Thyroid gland (tissue), 4 donors: ENCODE data around the gene JOSD2. TPM values are rescaled to one million over a fixed set of nuclear protein-coding genes. Genes with fewer than 3 reads are reported as not detected.

Source experiments
- DNase-seq, 2 donors: peaks; one replicate each; pipeline ENCODE4 v3.0.0-alpha.2; 2019
- H3K27ac ChIP-seq, 3 donors: fragments of 200-600 bp; sonication (generic); 1 replicate in 2 of 3; 2 replicates in 1 of 3; pipeline ENCODE4 v1.5.1; 2016 to 2019; ENCODE audit warnings: mild to moderate bottlenecking in 1 of 3, moderate library complexity in 1 of 3
- H3K27me3 ChIP-seq: fragments of 200-600 bp; sonication (generic); one replicate; pipeline ENCODE4 v1.5.1; 2019
- H3K36me3 ChIP-seq, 2 donors: fragments of 200-600 bp; sonication (generic); one replicate each; pipeline ENCODE4 v1.5.1; 2016 to 2019
- H3K4me1 ChIP-seq, 2 donors: fragments of 200-600 bp; sonication (generic); one replicate each; pipeline ENCODE4 v1.5.1; 2017 to 2019
- H3K4me3 ChIP-seq, 3 donors: fragments of 200-600 bp; sonication (generic); replicated peaks in 1 of 3; 1 replicate in 2 of 3; 2 replicates in 1 of 3; pipeline ENCODE4 v1.5.1; 2016; ENCODE audit warnings: mild to moderate bottlenecking in 1 of 3
- H3K9me3 ChIP-seq: fragments of 200-600 bp; sonication (generic); one replicate; pipeline ENCODE4 v1.5.1; 2017
- POLR2A ChIP-seq, 2 donors: fragments of 450-650 bp; IDR thresholded peaks; one replicate each; pipeline ENCODE4 v1.6.1; 2017; ENCODE audit warnings: antibody characterized with exemption in 2 of 2, mild to moderate bottlenecking in 2 of 2, moderate library complexity in 1 of 2
- WGBS, 2 donors: methylation state at CpG; one replicate each; pipeline ENCODE4 v1.1.5; 2017; 5-methylcytosine and 5-hydroxymethylcytosine counted together
- intact Hi-C: fragments of 100-400 bp; cut with DNase I; formaldehyde crosslinking; loops from one replicate; pipeline ENCODE4 v1.15.1; 2023
- total RNA-seq, 4 donors: library from RNA; depleted of rRNA; stranded (reverse); fragments of >200 nt; gene quantifications; one replicate each; pipeline ENCODE4 v1.2.3, GENCODE V29; 2016
- TF ChIP-seq, protein P1 (sequence below), 6 experiments: fragments of 200-600 bp in 3 of 6; fragments of 450-650 bp in 3 of 6; sonication (generic) in 3 of 6; IDR thresholded peaks; one replicate each; pipeline ENCODE4 v1.5.1; 2016 to 2019; ENCODE audit warnings: antibody characterized with exemption in 6 of 6, mild to moderate bottlenecking in 2 of 6, inconsistent platforms in 1 of 6, moderate library complexity in 1 of 6

Gene JOSD2
- total RNA-seq, 4 donors from 2014 or later = 23.9 to 49.5 (median 41.3) TPM

- no peaks in the 10 kb centered on the region for H3K27me3 ChIP-seq
- H3K27ac ChIP-seq = no peak overlapping the region
- no peaks in the 10 kb centered on the region for H3K4me1 ChIP-seq
- H3K9me3 ChIP-seq = no peaks in the 10 kb centered on the region
- no peaks in the 10 kb centered on the region for H3K36me3 ChIP-seq
- peak overlapping the region in 1 of 3 donors; percentile 9 for H3K4me3 ChIP-seq
- intact Hi-C loops = no loop called here
- no peak for DNase-seq
- no peak for TF ChIP-seq POLR2A (IDR thresholded peaks at IDR 0.05)
- TF ChIP-seq, protein P1, sequence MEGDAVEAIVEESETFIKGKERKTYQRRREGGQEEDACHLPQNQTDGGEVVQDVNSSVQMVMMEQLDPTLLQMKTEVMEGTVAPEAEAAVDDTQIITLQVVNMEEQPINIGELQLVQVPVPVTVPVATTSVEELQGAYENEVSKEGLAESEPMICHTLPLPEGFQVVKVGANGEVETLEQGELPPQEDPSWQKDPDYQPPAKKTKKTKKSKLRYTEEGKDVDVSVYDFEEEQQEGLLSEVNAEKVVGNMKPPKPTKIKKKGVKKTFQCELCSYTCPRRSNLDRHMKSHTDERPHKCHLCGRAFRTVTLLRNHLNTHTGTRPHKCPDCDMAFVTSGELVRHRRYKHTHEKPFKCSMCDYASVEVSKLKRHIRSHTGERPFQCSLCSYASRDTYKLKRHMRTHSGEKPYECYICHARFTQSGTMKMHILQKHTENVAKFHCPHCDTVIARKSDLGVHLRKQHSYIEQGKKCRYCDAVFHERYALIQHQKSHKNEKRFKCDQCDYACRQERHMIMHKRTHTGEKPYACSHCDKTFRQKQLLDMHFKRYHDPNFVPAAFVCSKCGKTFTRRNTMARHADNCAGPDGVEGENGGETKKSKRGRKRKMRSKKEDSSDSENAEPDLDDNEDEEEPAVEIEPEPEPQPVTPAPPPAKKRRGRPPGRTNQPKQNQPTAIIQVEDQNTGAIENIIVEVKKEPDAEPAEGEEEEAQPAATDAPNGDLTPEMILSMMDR (IDR thresholded peaks at IDR 0.05) = no peak
- 51 to 61% methylated on average over 44 to 46 of the region's 53 CpGs for WGBS, 2 donors
Observed at GRCh38 chr19:50516964-50517703, 6.1 kb upstream of the JOSD2 start.

DNA sequence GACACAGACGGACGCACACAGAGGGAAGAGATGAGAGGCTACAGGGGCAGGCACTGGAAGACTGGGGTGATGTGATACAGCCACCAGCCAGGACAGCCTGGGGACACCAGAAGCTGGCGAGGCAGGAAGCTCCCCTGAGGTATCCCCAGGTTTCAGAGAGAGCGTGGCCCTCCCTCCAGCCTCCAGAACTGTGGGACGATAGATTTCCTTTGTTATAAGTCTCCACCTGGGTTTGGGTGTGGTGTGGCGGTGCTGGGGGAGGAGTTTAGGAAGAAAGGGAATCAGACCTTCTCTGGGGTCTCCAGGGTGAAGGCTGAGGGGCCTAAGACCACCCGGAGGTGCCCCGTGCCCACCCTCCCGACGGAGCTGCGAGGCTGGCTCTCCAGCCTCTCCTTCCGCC, 5.5 kb upstream of the JOSD2 start:
- no peaks in the 10 kb centered on the region for H3K9me3 ChIP-seq
- WGBS, 2 donors = 46 to 52% methylated on average over 12 of the region's 12 CpGs

GRCh38 chr19:50515168-50515561, 4.2 kb upstream of the JOSD2 start:
- Histone ChIP-seq H3K27me3 (no peaks in the 10 kb centered on the region), H3K4me3 (no peak overlapping the region), H3K4me1 (peaks cover 4 to 8% of the 10 kb centered on the region in 2 donors), H3K27ac (no peak overlapping the region), H3K36me3 (no peaks in the 10 kb centered on the region), H3K9me3 (no peaks in the 10 kb centered on the region)
- 51 to 83% methylated on average over 6 to 7 of the region's 11 CpGs for WGBS, 2 donors
- TF ChIP-seq POLR2A (IDR thresholded peaks at IDR 0.05) = no peak
- TF ChIP-seq, protein P1 (IDR thresholded peaks at IDR 0.05) = no peak
- intact Hi-C loops = no loop called here
- no peak for DNase-seq

More for the DNA sequence above, 5.5 kb upstream of the JOSD2 start:
- TF ChIP-seq, protein P1 (IDR thresholded peaks at IDR 0.05) = no peak
- TF ChIP-seq POLR2A (IDR thresholded peaks at IDR 0.05) = no peak
- Histone ChIP-seq H3K27ac (no peak overlapping the region), H3K4me1 (no peaks in the 10 kb centered on the region), H3K27me3 (no peaks in the 10 kb centered on the region), H3K4me3 (no peak overlapping the region), H3K36me3 (no peaks in the 10 kb centered on the region)
- intact Hi-C loops = no loop called here
- DNase-seq = no peak

DNA sequence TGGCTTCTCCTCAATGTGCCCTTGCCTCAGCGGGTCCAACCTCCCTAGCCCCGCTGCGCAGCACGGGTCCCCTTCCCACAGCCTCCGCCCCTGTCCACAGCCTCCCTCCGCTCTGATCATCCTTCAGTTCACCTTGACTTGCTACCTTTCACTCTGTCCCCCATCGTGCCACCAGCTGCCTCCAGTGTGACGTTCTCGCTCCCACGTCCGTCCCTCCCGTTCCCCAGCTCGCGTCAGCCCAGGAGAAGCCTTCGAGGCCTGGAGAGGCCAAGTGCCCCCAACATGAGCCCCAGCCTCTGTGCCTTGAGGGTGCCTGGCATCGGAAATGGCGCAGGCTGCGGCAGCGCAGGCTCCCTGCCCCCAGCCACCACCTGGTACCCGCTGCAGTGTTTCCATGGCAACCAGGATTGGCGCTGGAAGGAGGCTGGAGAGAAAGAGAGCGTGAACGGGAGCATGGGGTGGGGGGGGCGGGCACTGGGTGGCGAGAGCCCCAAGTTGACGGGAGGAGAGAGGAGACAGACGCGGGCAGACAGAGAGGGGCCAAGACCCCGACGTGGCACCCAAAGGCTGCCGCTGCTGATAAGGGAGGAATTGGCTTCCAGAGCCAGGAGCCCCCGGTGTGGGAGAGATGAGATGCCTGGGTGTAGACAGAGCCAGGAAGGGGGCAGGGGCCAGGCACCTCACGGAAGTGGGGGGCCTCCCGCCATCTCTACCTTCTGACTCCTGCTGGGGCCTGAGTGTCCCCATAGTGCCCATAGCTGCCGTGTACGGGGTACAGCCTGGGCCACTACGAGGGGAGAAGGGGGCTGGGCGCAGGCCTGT, 3.6 kb upstream of the JOSD2 start:
- H3K27me3 ChIP-seq = no peaks in the 10 kb centered on the region
- H3K9me3 ChIP-seq = no peaks in the 10 kb centered on the region
- no peak overlapping the region for H3K4me3 ChIP-seq
- WGBS, 2 donors = 46 to 57% methylated on average over 32 to 34 of the region's 38 CpGs
- intact Hi-C loops = loop anchor here (5.0 kb wide), 1 partner anchor 37 kb away; the partner anchor contains the start of genes EMC10 and GARIN5A
- no peak for TF ChIP-seq POLR2A (IDR thresholded peaks at IDR 0.05)
- TF ChIP-seq, protein P1 (IDR thresholded peaks at IDR 0.05) = no peak
- H3K27ac ChIP-seq = no peak overlapping the region
- peaks cover 6 to 10% of the 10 kb centered on the region in 2 donors for H3K4me1 ChIP-seq
- H3K36me3 ChIP-seq = no peaks in the 10 kb centered on the region
- DNase-seq = no peak
